Right renal cortex interstitium (tissue), 3 donors: ENCODE measurements around the gene CLDN16. TPM values are rescaled to one million over a fixed set of nuclear protein-coding genes. Genes with fewer than 3 reads are reported as not detected.

Source experiments
- DNase-seq, 3 donors: peaks; one replicate each; pipeline ENCODE4 v3.0.0-alpha.2; 2013; ENCODE audit warnings: low read depth in 3 of 3, low spot score in 2 of 3
- polyA plus RNA-seq, 3 donors: library from polyadenylated mRNA; unstranded; fragments of 120-200 nt; gene quantifications; one replicate each; pipeline ENCODE4 v1.2.1, GENCODE V29; 2013; ENCODE audit not compliant: insufficient read length in 3 of 3

CLDN16 gene
- polyA plus RNA-seq, 3 donors: 40.8 to 51.8 (median 49.3) TPM

- DNase-seq: no peak
Measured at GRCh38 chr3:190378240-190378891, 9.6 kb upstream of the CLDN16 start.

GRCh38 chr3:190380184-190380583 lies 7.8 kb upstream of the CLDN16 start:
- no peak for DNase-seq

- DNase-seq: no peak
Measured at GRCh38 chr3:190381441-190381840, 6.5 kb upstream of the CLDN16 start.

- DNase-seq: no peak
Measured at GRCh38 chr3:190382082-190382481, 5.9 kb upstream of the CLDN16 start.

GRCh38 chr3:190384309-190384756 lies 3.6 kb upstream of the CLDN16 start:
- no peak for DNase-seq

- DNase-seq: no peak
Measured at GRCh38 chr3:190385731-190386688, 2.0 kb upstream of the CLDN16 start.

- no peak for DNase-seq
Measured at GRCh38 chr3:190388703-190389102, 740 bp downstream of the CLDN16 start.

- no peak for DNase-seq
Measured at GRCh38 chr3:190396001-190396400, 8.0 kb downstream of the CLDN16 start.

GRCh38 chr3:190397889-190398288 lies 9.9 kb downstream of the CLDN16 start:
- DNase-seq: no peak

- no peak for DNase-seq
Measured at GRCh38 chr3:190399677-190400076, 11.7 kb downstream of the CLDN16 start.

- DNase-seq: no peak
Measured at GRCh38 chr3:190401963-190402362, 14.0 kb downstream of the CLDN16 start.

GRCh38 chr3:190404715-190405114 lies 16.8 kb downstream of the CLDN16 start:
- no peak for DNase-seq

- no peak for DNase-seq
Measured at GRCh38 chr3:190414297-190414696, 26.3 kb downstream of the CLDN16 start.

- no peak for DNase-seq
Measured at GRCh38 chr3:190424108-190424477, 36.1 kb downstream of the CLDN16 start.

GRCh38 chr3:190424478-190425439 lies 36.8 kb downstream of the CLDN16 start:
- peak in 2 of 3 donors; percentile 14 to 31 for DNase-seq

GRCh38 chr3:190425833-190426232 lies 37.9 kb downstream of the CLDN16 start:
- no peak for DNase-seq

GRCh38 chr3:190426806-190427507 lies 39.0 kb downstream of the CLDN16 start:
- no peak for DNase-seq

GRCh38 chr3:190429681-190430080 lies 41.7 kb downstream of the CLDN16 start:
- no peak for DNase-seq

- no peak for DNase-seq
Measured at GRCh38 chr3:190430906-190431305, 42.9 kb downstream of the CLDN16 start.

GRCh38 chr3:190432216-190432615 lies 44.3 kb downstream of the CLDN16 start:
- DNase-seq: no peak
